SK-N-MC (cell line): ENCODE measurements around the gene KIF4A.

ENCODE experiments used
- EZH2 ChIP-seq: fragments of 200-600 bp; sonication (generic); IDR thresholded peaks from one replicate; pipeline ENCODE4 v1.6.1; 2017; ENCODE audit warnings: antibody characterized with exemption
- FOXP2 ChIP-seq: optimal IDR thresholded peaks from 2 replicates; pipeline ENCODE3; 2011; ENCODE audit warnings: mild to moderate bottlenecking, moderate library complexity; ENCODE audit not compliant: insufficient read depth; ENCODE audit errors: extremely low read length, control extremely low read depth
- POLR2AphosphoS5 ChIP-seq: IDR thresholded peaks from 2 replicates; pipeline ENCODE4 v1.6.1; 2012; ENCODE audit warnings: mild to moderate bottlenecking, low read depth, low read length, borderline replicate concordance

DNA sequence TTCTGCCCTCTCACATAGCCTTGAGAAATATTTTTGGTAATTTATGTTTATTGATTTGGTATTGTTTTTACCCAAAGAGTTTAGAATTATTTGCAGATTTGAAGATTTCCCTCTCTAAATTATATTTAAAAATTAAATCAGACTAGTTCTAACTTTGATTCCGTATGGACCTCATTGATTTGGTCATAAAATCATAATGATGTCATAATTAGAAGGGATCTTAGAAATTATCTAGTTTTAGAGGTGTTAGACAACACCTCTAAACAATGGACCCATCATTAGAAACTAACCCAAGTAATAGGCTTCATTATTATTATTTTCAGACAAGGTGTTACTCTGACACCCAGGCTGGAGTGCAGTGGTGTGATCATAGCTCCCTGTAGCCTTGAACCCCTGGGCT is 178.8 kb downstream of the KIF4A start:
- TF ChIP-seq POLR2AphosphoS5 (no peak), EZH2 (no peak), FOXP2 (no peak)
